ENCODE results near the gene THPO. TPM values are rescaled to one million over a fixed set of nuclear protein-coding genes. Genes with fewer than 3 reads are reported as not detected.

The THPO gene
- total RNA-seq, 1 donor from 2014 or later = not detected

GRCh38 chr3:184388164-184388935, 10.3 kb upstream of the THPO start:
- Histone ChIP-seq H3K4me3 (no peak overlapping the region), H3K4me1 (no peaks in the 10 kb centered on the region), H3K27ac (no peak overlapping the region), H3K27me3 (no peaks in the 10 kb centered on the region), H3K36me3 (no peaks in the 10 kb centered on the region), H3K9me3 (no peaks in the 10 kb centered on the region)
- TF ChIP-seq CTCF (IDR thresholded peaks at IDR 0.05) = no peak
- no peak for DNase-seq (ENCODE audit: low spot score in 2 of 2)
- intact Hi-C loops (cut with DNase I) = no loop called here

GRCh38 chr3:184387174-184387714, 9.2 kb upstream of the THPO start:
- no peaks in the 10 kb centered on the region for H3K36me3 ChIP-seq
- TF ChIP-seq CTCF (IDR thresholded peaks at IDR 0.05) = no peak
- no peaks in the 10 kb centered on the region for H3K4me1 ChIP-seq
- no peak overlapping the region for H3K27ac ChIP-seq
- no peaks in the 10 kb centered on the region for H3K27me3 ChIP-seq
- intact Hi-C loops (cut with DNase I) = no loop called here
- no peak overlapping the region for H3K4me3 ChIP-seq
- H3K9me3 ChIP-seq = no peaks in the 10 kb centered on the region
- no peak for DNase-seq (ENCODE audit: low spot score in 2 of 2)

GRCh38 chr3:184386047-184386806, 8.2 kb upstream of the THPO start:
- no peak overlapping the region for H3K4me3 ChIP-seq
- H3K27ac ChIP-seq = no peak overlapping the region
- intact Hi-C loops (cut with DNase I) = no loop called here
- no peak for TF ChIP-seq CTCF (IDR thresholded peaks at IDR 0.05)
- no peaks in the 10 kb centered on the region for H3K27me3 ChIP-seq
- H3K36me3 ChIP-seq = no peaks in the 10 kb centered on the region
- H3K4me1 ChIP-seq = peaks cover 0 to 3% of the 10 kb centered on the region in 2 donors
- no peaks in the 10 kb centered on the region for H3K9me3 ChIP-seq
- no peak for DNase-seq (ENCODE audit: low spot score in 2 of 2)

GRCh38 chr3:184384856-184385422, 6.9 kb upstream of the THPO start:
- DNase-seq (ENCODE audit: low spot score in 2 of 2) = no peak
- TF ChIP-seq CTCF (IDR thresholded peaks at IDR 0.05) = no peak

GRCh38 chr3:184384342-184384741, 6.3 kb upstream of the THPO start:
- H3K4me1 ChIP-seq = peaks cover 0 to 11% of the 10 kb centered on the region in 2 donors
- no peak for DNase-seq (ENCODE audit: low spot score in 2 of 2)
- no peak for TF ChIP-seq CTCF (IDR thresholded peaks at IDR 0.05)
- no peaks in the 10 kb centered on the region for H3K27me3 ChIP-seq
- H3K4me3 ChIP-seq = no peak overlapping the region
- intact Hi-C loops (cut with DNase I) = no loop called here
- H3K36me3 ChIP-seq = no peaks in the 10 kb centered on the region
- no peaks in the 10 kb centered on the region for H3K9me3 ChIP-seq
- H3K27ac ChIP-seq = no peak overlapping the region

More at GRCh38 chr3:184384856-184385422, 6.9 kb upstream of the THPO start:
- H3K4me3 ChIP-seq = no peak overlapping the region
- H3K27ac ChIP-seq = no peak overlapping the region
- H3K9me3 ChIP-seq = no peaks in the 10 kb centered on the region
- H3K36me3 ChIP-seq = no peaks in the 10 kb centered on the region
- H3K4me1 ChIP-seq = peaks cover 0 to 11% of the 10 kb centered on the region in 2 donors
- intact Hi-C loops (cut with DNase I) = no loop called here
- no peaks in the 10 kb centered on the region for H3K27me3 ChIP-seq
